Activated CD4-positive, alpha-beta T cell treated with anti-CD3 and anti-CD28 coated beads for 36 hours (primary cell): ENCODE measurements around the gene SHISA3. TPM values are rescaled to one million over a fixed set of nuclear protein-coding genes. Genes with fewer than 3 reads are reported as not detected.
"Not testable (repeated sequence)": the region's sequence is repeated elsewhere in the genome, so short reads cannot be mapped to it uniquely, and the experiment has no call there.

Source experiments
- ATAC-seq: fragments of 200-7000 bp; cut with Tn5 transposase; one replicate; pipeline ENCODE4 v1.10.0; 2021; ENCODE audit warnings: mild to moderate bottlenecking, moderate library complexity
- CTCF ChIA-PET: fragments of 350-600 bp; sonication (Branson Sonifier 250); formaldehyde crosslinking; loops from one replicate; lab custom pipeline; 2021; ENCODE audit warnings: antibody characterized with exemption; lab: Charles Lee
- POLR2A ChIA-PET: fragments of 350-600 bp; sonication (Branson Sonifier 250); formaldehyde crosslinking; loops from one replicate; lab custom pipeline; 2021; ENCODE audit warnings: antibody characterized with exemption, inconsistent platforms; lab: Charles Lee
- DNase-seq: peaks from one replicate; pipeline ENCODE4 v3.0.0-alpha.2; 2020
- H3K27ac Mint-ChIP-seq: one replicate; pipeline ENCODE4 v1.8.0; 2021; ENCODE audit warnings: mixed read lengths
- H3K27me3 Mint-ChIP-seq: one replicate; pipeline ENCODE4 v1.8.0; 2021; ENCODE audit warnings: mixed read lengths
- H3K36me3 Mint-ChIP-seq: one replicate; pipeline ENCODE4 v1.8.0; 2021; ENCODE audit warnings: low read depth, mixed read lengths
- H3K4me1 Mint-ChIP-seq: one replicate; pipeline ENCODE4 v1.8.0; 2021; ENCODE audit warnings: mixed read lengths
- H3K4me3 Mint-ChIP-seq: one replicate; pipeline ENCODE4 v1.8.0; 2021; ENCODE audit warnings: mild to moderate bottlenecking, moderate library complexity, mixed read lengths
- H3K9me3 Mint-ChIP-seq: one replicate; pipeline ENCODE4 v1.8.0; 2021; ENCODE audit warnings: low read depth, mixed read lengths
- intact Hi-C, 2 experiments: fragments of 100-400 bp; cut with DNase I in 1 of 2; cut with micrococcal nuclease in 1 of 2; formaldehyde crosslinking; loops; one replicate each; pipeline versions ENCODE4 v1.14.2 to v1.15.1; 2022 to 2024; cut with DNase I, micrococcal nuclease
- total RNA-seq, 2 experiments: library from RNA; stranded (reverse); gene quantifications; one replicate each; pipeline ENCODE4 v1.2.3, GENCODE V29; 2021

SHISA3 gene
- total RNA-seq, 2 experiments from 2014 or later = 0.11 TPM; not detected in 1

- intact Hi-C loops = no loop called here
- Mint-ChIP-seq H3K4me1 (no peaks in the 10 kb centered on the region), H3K9me3 (peaks cover 2% of the 10 kb centered on the region), H3K4me3 (no peak overlapping the region), H3K36me3 (no peaks in the 10 kb centered on the region), H3K27ac (no peak overlapping the region), H3K27me3 (peaks cover 18% of the 10 kb centered on the region)
- ATAC-seq (no peak), DNase-seq (no peak)
- ChIA-PET CTCF (no interaction called here), POLR2A (no interaction called here)
Observed at GRCh38 chr4:42364266-42365053, 32.8 kb upstream of the SHISA3 start.

GRCh38 chr4:42366959-42367358 is 30.3 kb upstream of the SHISA3 start:
- ChIA-PET POLR2A (no interaction called here), CTCF (no interaction called here)
- DNase-seq (no peak), ATAC-seq (no peak)
- Mint-ChIP-seq H3K27me3 (peaks cover 18% of the 10 kb centered on the region), H3K4me1 (no peaks in the 10 kb centered on the region), H3K27ac (no peak overlapping the region), H3K4me3 (no peak overlapping the region), H3K9me3 (peaks cover 2% of the 10 kb centered on the region), H3K36me3 (no peaks in the 10 kb centered on the region)
- intact Hi-C loops = no loop called here

GRCh38 chr4:42369489-42369888 is 27.8 kb upstream of the SHISA3 start:
- no peak for ATAC-seq
- CTCF ChIA-PET = interaction anchor here (3.7 kb wide), 1 partner anchor 150 kb away, joined by 55 read pairs; no protein-coding TSS in a partner anchor
- Mint-ChIP-seq H3K27ac (no peak overlapping the region), H3K27me3 (peaks cover 16% of the 10 kb centered on the region), H3K4me1 (no peaks in the 10 kb centered on the region), H3K9me3 (no peaks in the 10 kb centered on the region), H3K36me3 (no peaks in the 10 kb centered on the region), H3K4me3 (no peak overlapping the region)
- POLR2A ChIA-PET = no interaction called here
- DNase-seq = no peak
- intact Hi-C loops = no loop called here

- Mint-ChIP-seq H3K4me3 (no peak overlapping the region), H3K36me3 (no peaks in the 10 kb centered on the region), H3K9me3 (no peaks in the 10 kb centered on the region), H3K27ac (no peak overlapping the region), H3K4me1 (no peaks in the 10 kb centered on the region), H3K27me3 (peaks cover 23% of the 10 kb centered on the region)
- intact Hi-C loops = loop anchor here (1.0 to 5.0 kb wide), 3 partner anchors 146 to 494 kb away; no protein-coding TSS in a partner anchor
- no peak for ATAC-seq
- DNase-seq = peak; percentile 10
- POLR2A ChIA-PET = no interaction called here
- CTCF ChIA-PET = interaction anchor here (0.5 to 3.7 kb wide), 17 partner anchors 9 to 465 kb away, joined by 3 to 55 read pairs (median 3); no protein-coding TSS in a partner anchor
Observed at GRCh38 chr4:42371305-42372252, 25.7 kb upstream of the SHISA3 start.

- peaks cover 22% of the 10 kb centered on the region for H3K27me3 Mint-ChIP-seq
- H3K4me1 Mint-ChIP-seq, DNase-seq, POLR2A ChIA-PET, ATAC-seq, H3K27ac Mint-ChIP-seq, H3K36me3 Mint-ChIP-seq, H3K4me3 Mint-ChIP-seq, H3K9me3 Mint-ChIP-seq: not testable (repeated sequence)
- CTCF ChIA-PET = interaction anchor here (0.6 to 3.7 kb wide), 6 partner anchors 9 to 147 kb away, joined by 3 to 55 read pairs (median 4); no protein-coding TSS in a partner anchor
- intact Hi-C loops = loop anchor here in 1 of 2 experiments (5.0 kb wide), 1 partner anchor 145 kb away; no protein-coding TSS in a partner anchor
Observed at GRCh38 chr4:42372303-42372702, 25.0 kb upstream of the SHISA3 start.

GRCh38 chr4:42377497-42377896 is 19.8 kb upstream of the SHISA3 start:
- POLR2A ChIA-PET = no interaction called here
- CTCF ChIA-PET = no interaction called here
- DNase-seq = no peak

GRCh38 chr4:42381666-42382065 is 15.6 kb upstream of the SHISA3 start:
- Mint-ChIP-seq H3K36me3 (no peaks in the 10 kb centered on the region), H3K4me3 (no peak overlapping the region), H3K4me1 (no peaks in the 10 kb centered on the region), H3K27ac (no peak overlapping the region), H3K9me3 (no peaks in the 10 kb centered on the region), H3K27me3 (peaks cover 23% of the 10 kb centered on the region)
- ChIA-PET POLR2A (no interaction called here), CTCF (interaction anchor here (0.7 to 0.8 kb wide), 2 partner anchors 10 to 16 kb away, joined by 3 read pairs; no protein-coding TSS in a partner anchor)
- DNase-seq (no peak), ATAC-seq (no peak)
- intact Hi-C loops = no loop called here

More at GRCh38 chr4:42377497-42377896, 19.8 kb upstream of the SHISA3 start:
- peaks cover 31% of the 10 kb centered on the region for H3K27me3 Mint-ChIP-seq
- H3K4me1 Mint-ChIP-seq = no peaks in the 10 kb centered on the region
- no peak for ATAC-seq
- intact Hi-C loops = no loop called here
- H3K4me3 Mint-ChIP-seq = no peak overlapping the region
- no peaks in the 10 kb centered on the region for H3K36me3 Mint-ChIP-seq
- H3K9me3 Mint-ChIP-seq = no peaks in the 10 kb centered on the region
- H3K27ac Mint-ChIP-seq = no peak overlapping the region

GRCh38 chr4:42385516-42385915 is 11.8 kb upstream of the SHISA3 start:
- no peaks in the 10 kb centered on the region for H3K9me3 Mint-ChIP-seq
- CTCF ChIA-PET = no interaction called here

GRCh38 chr4:42390622-42391354 is 6.5 kb upstream of the SHISA3 start:
- H3K9me3 Mint-ChIP-seq = no peaks in the 10 kb centered on the region
- intact Hi-C loops = loop anchor here in 1 of 2 experiments (10.0 kb wide), 2 partner anchors 506 to 646 kb away; partner anchors contain the start of gene PHOX2B
- H3K27me3 Mint-ChIP-seq = peaks cover 9% of the 10 kb centered on the region
- CTCF ChIA-PET = interaction anchor here (0.9 kb wide), 1 partner anchor 16 kb away, joined by 3 read pairs; no protein-coding TSS in a partner anchor
- no peak overlapping the region for H3K4me3 Mint-ChIP-seq
- no peak overlapping the region for H3K27ac Mint-ChIP-seq
- no peak for DNase-seq
- ATAC-seq = no peak
- no peaks in the 10 kb centered on the region for H3K36me3 Mint-ChIP-seq
- no peaks in the 10 kb centered on the region for H3K4me1 Mint-ChIP-seq
- POLR2A ChIA-PET = interaction anchor here (0.6 kb wide), 1 partner anchor 503 kb away, joined by 4 read pairs; no protein-coding TSS in a partner anchor

More at GRCh38 chr4:42385516-42385915, 11.8 kb upstream of the SHISA3 start:
- intact Hi-C loops = no loop called here
- Mint-ChIP-seq H3K27me3 (peaks cover 12% of the 10 kb centered on the region), H3K4me3 (no peak overlapping the region), H3K27ac (no peak overlapping the region), H3K36me3 (no peaks in the 10 kb centered on the region), H3K4me1 (no peaks in the 10 kb centered on the region)
- POLR2A ChIA-PET = no interaction called here
- ATAC-seq = no peak
- no peak for DNase-seq

- intact Hi-C loops = loop anchor here in 1 of 2 experiments (10.0 kb wide), 2 partner anchors 507 to 647 kb away; partner anchors contain the start of gene PHOX2B
- no peak overlapping the region for H3K4me3 Mint-ChIP-seq
- no peak for DNase-seq
- peaks cover 10% of the 10 kb centered on the region for H3K27me3 Mint-ChIP-seq
- CTCF ChIA-PET = no interaction called here
- no peak for ATAC-seq
- peaks cover under 1% of the 10 kb centered on the region for H3K4me1 Mint-ChIP-seq
- H3K36me3 Mint-ChIP-seq = no peaks in the 10 kb centered on the region
- H3K9me3 Mint-ChIP-seq = no peaks in the 10 kb centered on the region
- POLR2A ChIA-PET = interaction anchor here (0.6 kb wide), 1 partner anchor 504 kb away, joined by 4 read pairs; no protein-coding TSS in a partner anchor
- H3K27ac Mint-ChIP-seq = no peak overlapping the region
Observed at GRCh38 chr4:42391355-42391664, 6.0 kb upstream of the SHISA3 start.
